Activated naive CD8-positive, alpha-beta T cell treated with anti-CD3 and anti-CD28 coated beads, Interleukin-2, amount 10 ng/mL, durations not matched to agents 7 days and 5 days (primary cell): ENCODE data around the gene IFT80. TPM values are rescaled to one million over a fixed set of nuclear protein-coding genes. Genes with fewer than 3 reads are reported as not detected.
"Not testable (repeated sequence)": the region's sequence is repeated elsewhere in the genome, so short reads cannot be mapped to it uniquely, and the experiment has no call there.

ENCODE experiments used
- ATAC-seq: fragments of 150-1000 bp; cut with Tn5 transposase; one replicate; pipeline ENCODE4 v1.10.0; 2021; ENCODE audit warnings: low read depth, moderate library complexity
- POLR2A ChIA-PET: fragments of 350-600 bp; sonication (Branson Sonifier 250); formaldehyde crosslinking; loops from one replicate; lab custom pipeline; 2021; ENCODE audit warnings: antibody characterized with exemption; lab: Charles Lee
- DNase-seq: peaks from one replicate; pipeline ENCODE4 v3.0.0; 2021
- H3K27ac Mint-ChIP-seq: one replicate; pipeline ENCODE4 v1.8.0; 2022; ENCODE audit warnings: mild to moderate bottlenecking, mixed read lengths
- H3K27me3 Mint-ChIP-seq: one replicate; pipeline ENCODE4 v1.8.0; 2022; ENCODE audit warnings: mild to moderate bottlenecking, moderate library complexity, mixed read lengths
- H3K36me3 Mint-ChIP-seq: one replicate; pipeline ENCODE4 v1.8.0; 2021; ENCODE audit warnings: mild to moderate bottlenecking, mixed read lengths
- H3K4me1 Mint-ChIP-seq: one replicate; pipeline ENCODE4 v1.8.0; 2021; ENCODE audit warnings: mixed read lengths
- H3K4me3 Mint-ChIP-seq: one replicate; pipeline ENCODE4 v1.8.0; 2022; ENCODE audit warnings: mild to moderate bottlenecking, moderate library complexity, mixed read lengths
- H3K9me3 Mint-ChIP-seq: one replicate; pipeline ENCODE4 v1.8.0; 2021; ENCODE audit warnings: mixed read lengths
- total RNA-seq, 2 experiments: library from RNA; stranded (reverse); gene quantifications; one replicate each; pipeline ENCODE4 v1.2.3, GENCODE V29; 2021

Gene IFT80
- total RNA-seq, 2 experiments from 2014 or later = 27.9 to 29.2 TPM

DNA sequence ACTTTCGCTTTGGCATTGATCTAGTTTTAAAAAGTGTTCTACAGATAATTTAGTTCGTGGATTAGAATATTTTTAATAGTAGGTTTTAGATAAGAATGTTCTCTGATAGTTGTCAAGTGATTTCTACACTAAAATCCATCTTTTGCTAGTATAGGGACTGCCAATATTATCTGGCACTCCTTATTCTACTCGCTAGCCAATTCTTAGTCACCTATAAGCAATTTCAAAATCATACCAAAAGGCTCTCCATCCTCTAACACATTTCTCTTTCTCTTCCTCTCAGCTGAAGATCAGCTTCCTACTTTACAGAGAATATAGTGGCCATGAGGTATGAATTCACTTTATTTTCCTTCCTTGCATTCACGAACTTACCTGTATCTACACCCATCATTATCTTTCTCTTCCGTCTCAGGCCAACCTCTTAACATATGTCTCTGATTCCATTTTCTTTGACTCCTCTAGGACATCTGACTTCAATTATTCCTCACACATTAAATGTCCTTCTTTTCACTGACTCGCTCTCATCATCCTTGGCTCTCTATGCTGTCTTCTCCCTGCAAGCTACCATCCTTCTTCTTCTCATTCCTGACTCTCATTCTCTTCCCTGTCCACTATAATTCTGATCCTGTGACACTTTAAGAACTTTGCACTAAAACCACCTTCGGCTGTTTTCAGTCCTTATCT is 138.3 kb downstream of the IFT80 start:
- Mint-ChIP-seq H3K36me3 (peaks cover 12% of the 10 kb centered on the region), H3K9me3 (peaks cover 2% of the 10 kb centered on the region), H3K4me1 (peaks cover 3% of the 10 kb centered on the region), H3K4me3 (no peak overlapping the region), H3K27ac (no peak overlapping the region), H3K27me3 (no peaks in the 10 kb centered on the region)
- POLR2A ChIA-PET = no interaction called here
- no peak for DNase-seq
- ATAC-seq = no peak

DNA sequence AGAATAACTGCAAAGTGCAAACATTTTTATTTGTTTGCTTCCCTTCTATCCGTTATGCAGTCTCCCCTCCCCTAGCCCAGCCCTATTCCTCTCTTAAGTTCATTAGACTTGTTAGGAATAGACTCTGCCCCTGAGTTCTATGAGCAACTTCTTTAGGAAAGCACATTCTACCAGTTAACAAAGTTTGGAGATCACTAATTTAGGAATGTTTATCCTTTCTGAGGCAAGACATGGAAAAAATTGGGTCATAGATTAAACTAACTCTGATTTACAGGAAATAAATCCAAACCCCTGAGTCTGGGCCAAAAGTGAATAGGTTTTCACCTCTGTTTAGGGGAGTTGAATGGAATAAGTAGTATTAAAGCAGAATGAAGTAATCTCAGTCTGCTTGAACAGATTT is 139.4 kb downstream of the IFT80 start:
- Mint-ChIP-seq H3K4me3 (no peak overlapping the region), H3K27ac (no peak overlapping the region), H3K36me3 (peaks cover 9% of the 10 kb centered on the region), H3K9me3 (peaks cover 2% of the 10 kb centered on the region), H3K4me1 (peaks cover 3% of the 10 kb centered on the region), H3K27me3 (no peaks in the 10 kb centered on the region)
- POLR2A ChIA-PET = no interaction called here
- ATAC-seq (no peak), DNase-seq (no peak)

DNA sequence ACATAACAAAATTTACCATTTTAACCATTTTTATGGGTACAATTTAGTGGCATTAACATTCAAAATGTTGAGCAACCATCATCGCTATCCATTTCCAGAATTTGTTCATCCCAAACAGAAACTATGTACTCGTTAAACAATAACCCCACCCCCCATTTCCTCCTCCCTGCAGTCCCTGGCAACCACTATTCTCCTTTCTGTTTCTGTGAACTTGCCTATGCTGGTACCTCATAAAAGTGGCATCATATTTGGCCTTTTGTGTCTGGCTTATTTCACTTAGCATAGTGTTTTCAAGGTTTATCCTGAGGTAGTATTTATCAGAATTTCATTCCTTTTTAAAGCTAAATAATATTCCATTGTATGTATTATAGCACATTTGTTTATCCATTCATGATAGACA is 141.4 kb downstream of the IFT80 start:
- H3K27me3 Mint-ChIP-seq = no peaks in the 10 kb centered on the region
- peaks cover 3% of the 10 kb centered on the region for H3K4me1 Mint-ChIP-seq
- DNase-seq (no peak), ATAC-seq (no peak)
- no peak overlapping the region for H3K4me3 Mint-ChIP-seq
- peaks cover 2% of the 10 kb centered on the region for H3K9me3 Mint-ChIP-seq
- peaks cover 9% of the 10 kb centered on the region for H3K36me3 Mint-ChIP-seq
- no peak overlapping the region for H3K27ac Mint-ChIP-seq
- POLR2A ChIA-PET = no interaction called here

DNA sequence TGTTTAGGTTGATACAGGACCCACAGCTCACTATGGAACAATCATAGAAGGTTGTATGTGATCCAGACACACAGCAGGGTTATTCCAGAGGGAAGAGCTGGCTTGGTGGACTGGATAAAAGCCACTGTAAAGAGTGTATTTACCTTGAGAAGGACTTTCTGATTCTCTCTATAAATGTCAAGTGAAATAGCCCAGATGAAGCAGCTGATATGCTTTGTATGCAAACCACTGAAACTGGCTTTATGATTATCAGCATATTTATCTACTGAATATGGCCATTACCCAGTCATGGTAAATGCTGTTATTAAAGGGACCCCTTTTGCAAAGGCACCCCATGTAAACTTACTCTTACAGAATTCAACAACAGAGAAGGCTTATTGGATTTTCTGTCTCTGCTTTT is 145.7 kb downstream of the IFT80 start:
- Mint-ChIP-seq H3K9me3 (no peaks in the 10 kb centered on the region), H3K36me3 (peaks cover 5% of the 10 kb centered on the region), H3K27me3 (no peaks in the 10 kb centered on the region), H3K4me3 (no peak overlapping the region), H3K4me1 (no peaks in the 10 kb centered on the region), H3K27ac (no peak overlapping the region)
- ATAC-seq (no peak), DNase-seq (no peak)
- POLR2A ChIA-PET = no interaction called here

DNA sequence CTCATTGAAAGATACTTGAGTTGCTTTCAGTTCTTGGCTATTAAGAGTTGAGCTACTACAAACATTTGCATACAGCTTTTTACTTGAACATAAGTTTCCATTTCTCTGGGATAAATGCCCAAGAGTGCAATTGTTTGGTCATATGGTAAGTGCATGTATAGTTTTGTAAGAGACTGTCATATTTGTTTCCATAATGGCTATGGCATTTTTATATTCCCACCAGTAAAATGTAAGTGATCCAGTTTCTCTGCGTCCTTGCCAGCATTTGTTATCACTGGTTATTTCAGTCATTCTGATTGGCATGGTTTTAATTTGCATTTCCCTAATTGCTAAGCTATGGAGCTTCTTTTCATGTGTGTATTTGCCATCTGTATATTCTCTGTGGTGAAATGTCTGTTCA is 151.3 kb downstream of the IFT80 start:
- DNase-seq = no peak
- Mint-ChIP-seq H3K4me1 (no peaks in the 10 kb centered on the region), H3K36me3 (no peaks in the 10 kb centered on the region), H3K4me3 (no peak overlapping the region), H3K9me3 (no peaks in the 10 kb centered on the region), H3K27ac (no peak overlapping the region), H3K27me3 (peaks cover 8% of the 10 kb centered on the region)
- no peak for ATAC-seq
- POLR2A ChIA-PET = no interaction called here

DNA sequence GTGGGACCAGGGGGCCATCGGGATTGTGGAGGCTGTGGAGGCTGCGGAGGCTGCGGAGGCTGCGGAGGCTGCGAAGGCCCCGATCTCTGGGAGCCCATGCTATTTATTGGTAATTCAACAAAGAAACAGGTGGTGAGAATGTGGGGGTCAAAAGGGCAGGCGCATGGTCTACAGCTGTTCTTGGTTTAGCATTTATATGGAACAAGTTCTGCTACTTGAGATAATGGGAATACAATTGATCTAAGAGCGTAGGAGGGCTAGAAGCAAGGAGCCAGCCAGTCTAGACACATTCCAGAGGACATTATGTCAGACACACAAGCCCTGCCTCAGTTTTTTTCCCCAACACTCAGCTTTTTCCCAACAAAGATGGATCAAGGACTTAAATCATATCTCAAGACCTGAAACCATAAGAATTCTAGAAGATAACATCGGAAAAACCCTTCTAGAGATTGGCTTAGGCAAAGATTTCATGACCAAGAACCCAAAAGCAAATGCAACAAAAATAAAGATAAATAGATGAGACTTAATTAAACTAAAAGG is 153.7 kb downstream of the IFT80 start:
- POLR2A ChIA-PET = no interaction called here
- peaks cover 25% of the 10 kb centered on the region for H3K27me3 Mint-ChIP-seq
- H3K27ac Mint-ChIP-seq = no peak overlapping the region
- DNase-seq (no peak), ATAC-seq (no peak)
- H3K4me1 Mint-ChIP-seq = no peaks in the 10 kb centered on the region
- H3K36me3 Mint-ChIP-seq = no peaks in the 10 kb centered on the region
- peaks cover 2% of the 10 kb centered on the region for H3K9me3 Mint-ChIP-seq
- no peak overlapping the region for H3K4me3 Mint-ChIP-seq

DNA sequence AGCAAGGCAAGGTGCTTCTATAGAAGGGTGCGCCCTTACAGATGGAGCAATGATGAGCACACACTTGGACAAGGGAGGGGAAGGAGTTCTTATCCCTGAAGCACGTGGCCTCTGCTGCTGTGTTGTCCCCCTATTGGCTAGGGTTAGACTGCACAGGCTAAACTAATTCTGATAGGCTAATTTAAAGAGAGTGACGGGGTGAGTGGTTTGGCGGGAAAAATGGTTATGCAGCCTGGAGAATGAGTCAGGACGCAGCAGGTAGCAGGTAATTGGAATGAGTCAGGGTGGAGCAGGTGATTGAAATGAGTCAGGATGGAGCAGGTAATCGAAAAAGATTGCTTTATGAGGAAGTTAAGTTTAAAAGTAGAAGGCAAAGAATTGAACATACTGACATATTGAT is 158.3 kb downstream of the IFT80 start:
- H3K9me3 Mint-ChIP-seq, DNase-seq, H3K27ac Mint-ChIP-seq, ATAC-seq, H3K4me3 Mint-ChIP-seq, H3K36me3 Mint-ChIP-seq, POLR2A ChIA-PET, H3K4me1 Mint-ChIP-seq: not testable (repeated sequence)
- peaks cover 29% of the 10 kb centered on the region for H3K27me3 Mint-ChIP-seq

DNA sequence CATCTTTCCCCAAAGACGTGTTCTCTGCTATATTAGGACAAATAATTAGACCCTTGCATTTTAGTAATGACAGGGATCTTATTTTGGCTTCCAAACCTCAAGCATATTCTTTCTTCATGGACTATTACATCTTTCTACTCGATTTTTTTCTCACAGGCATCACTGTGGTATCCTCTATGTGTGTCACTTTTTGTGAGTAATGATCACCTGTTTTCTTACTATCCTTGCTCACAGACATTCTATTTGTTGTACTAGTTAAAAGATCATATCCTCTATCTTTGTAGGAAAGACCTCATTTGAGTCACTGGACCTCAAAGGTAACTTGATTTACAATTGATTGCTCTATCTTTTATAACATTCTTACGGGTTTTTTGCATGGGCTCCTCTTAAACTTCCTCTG is 167.0 kb downstream of the IFT80 start:
- H3K4me3 Mint-ChIP-seq = no peak overlapping the region

DNA sequence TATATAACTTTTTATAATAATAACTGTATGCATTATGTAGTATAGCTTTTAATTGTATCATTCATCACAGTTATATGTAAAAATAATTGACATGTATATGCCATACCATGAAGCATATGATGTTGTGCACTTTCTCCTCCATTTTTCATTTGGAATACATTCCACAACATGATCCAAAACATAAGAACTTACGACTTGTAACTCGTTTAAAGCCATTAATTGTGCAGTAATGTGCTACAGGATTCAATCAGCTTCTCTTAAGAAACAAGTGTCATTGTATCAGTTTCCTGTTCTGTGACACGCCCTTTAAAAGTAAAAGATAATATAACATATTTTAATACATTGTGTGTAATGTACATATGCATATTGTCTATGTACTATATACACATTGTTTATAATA is 171.6 kb downstream of the IFT80 start:
- Mint-ChIP-seq H3K27ac (no peak overlapping the region), H3K4me3 (no peak overlapping the region), H3K4me1 (peaks cover 10% of the 10 kb centered on the region), H3K9me3 (no peaks in the 10 kb centered on the region), H3K27me3 (peaks cover 70% of the 10 kb centered on the region), H3K36me3 (no peaks in the 10 kb centered on the region)
- DNase-seq = no peak
- ATAC-seq = no peak
- POLR2A ChIA-PET = no interaction called here

More for the DNA sequence above, 167.0 kb downstream of the IFT80 start:
- Mint-ChIP-seq H3K9me3 (no peaks in the 10 kb centered on the region), H3K4me1 (no peaks in the 10 kb centered on the region), H3K36me3 (no peaks in the 10 kb centered on the region), H3K27me3 (peaks cover 60% of the 10 kb centered on the region), H3K27ac (no peak overlapping the region)
- DNase-seq = no peak
- no peak for ATAC-seq
- POLR2A ChIA-PET = no interaction called here

DNA sequence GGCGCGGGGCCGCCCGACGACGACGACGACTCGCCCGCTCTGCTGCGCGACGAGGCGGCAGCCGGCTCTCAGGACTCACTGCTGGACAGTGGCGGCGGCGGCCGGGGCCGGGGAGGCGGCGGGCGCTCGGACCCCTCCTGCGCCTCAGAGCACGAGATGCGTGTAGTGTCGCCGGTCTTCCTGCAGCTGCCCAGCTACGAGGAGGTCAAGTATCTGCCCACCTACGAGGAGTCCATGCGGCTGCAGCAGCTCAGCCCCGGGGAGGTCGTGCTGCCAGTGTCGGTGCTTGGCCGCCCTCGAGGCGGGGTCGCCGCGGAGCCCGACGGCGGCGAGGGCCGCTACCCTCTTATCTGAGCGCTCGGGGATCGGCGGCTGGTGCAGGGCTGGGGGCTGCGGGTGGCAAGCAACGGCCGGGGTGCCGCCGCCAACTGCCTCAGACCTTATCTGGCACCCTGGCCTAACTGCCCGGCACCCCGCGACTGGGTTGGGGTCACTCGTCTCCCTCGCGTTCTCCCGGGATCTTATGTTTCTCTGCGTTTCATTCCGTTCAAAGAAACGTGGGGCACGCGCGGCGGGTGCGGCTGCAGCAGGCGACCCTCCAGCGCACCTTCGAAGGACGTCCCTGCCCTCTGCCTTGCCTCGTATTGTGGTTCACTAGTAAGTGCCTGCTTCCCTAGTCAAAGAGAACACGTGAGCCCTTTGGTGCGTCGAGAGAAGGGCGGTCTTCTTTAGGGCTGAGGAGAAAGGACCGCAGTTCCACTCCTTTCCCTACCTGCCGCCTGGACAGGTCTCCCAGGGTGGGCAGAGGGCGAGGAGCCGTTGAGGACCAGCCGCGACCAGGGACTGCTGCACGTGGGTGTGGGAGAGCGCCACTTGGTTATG is 172.8 kb downstream of the IFT80 start:
- no peaks in the 10 kb centered on the region for H3K36me3 Mint-ChIP-seq
- H3K4me1 Mint-ChIP-seq = peaks cover 10% of the 10 kb centered on the region
- DNase-seq (no peak), ATAC-seq (no peak)
- no peak overlapping the region for H3K27ac Mint-ChIP-seq
- H3K27me3 Mint-ChIP-seq = peaks cover 61% of the 10 kb centered on the region
- peak overlapping the region; percentile 81 for H3K4me3 Mint-ChIP-seq
- no peaks in the 10 kb centered on the region for H3K9me3 Mint-ChIP-seq
- POLR2A ChIA-PET = no interaction called here

DNA sequence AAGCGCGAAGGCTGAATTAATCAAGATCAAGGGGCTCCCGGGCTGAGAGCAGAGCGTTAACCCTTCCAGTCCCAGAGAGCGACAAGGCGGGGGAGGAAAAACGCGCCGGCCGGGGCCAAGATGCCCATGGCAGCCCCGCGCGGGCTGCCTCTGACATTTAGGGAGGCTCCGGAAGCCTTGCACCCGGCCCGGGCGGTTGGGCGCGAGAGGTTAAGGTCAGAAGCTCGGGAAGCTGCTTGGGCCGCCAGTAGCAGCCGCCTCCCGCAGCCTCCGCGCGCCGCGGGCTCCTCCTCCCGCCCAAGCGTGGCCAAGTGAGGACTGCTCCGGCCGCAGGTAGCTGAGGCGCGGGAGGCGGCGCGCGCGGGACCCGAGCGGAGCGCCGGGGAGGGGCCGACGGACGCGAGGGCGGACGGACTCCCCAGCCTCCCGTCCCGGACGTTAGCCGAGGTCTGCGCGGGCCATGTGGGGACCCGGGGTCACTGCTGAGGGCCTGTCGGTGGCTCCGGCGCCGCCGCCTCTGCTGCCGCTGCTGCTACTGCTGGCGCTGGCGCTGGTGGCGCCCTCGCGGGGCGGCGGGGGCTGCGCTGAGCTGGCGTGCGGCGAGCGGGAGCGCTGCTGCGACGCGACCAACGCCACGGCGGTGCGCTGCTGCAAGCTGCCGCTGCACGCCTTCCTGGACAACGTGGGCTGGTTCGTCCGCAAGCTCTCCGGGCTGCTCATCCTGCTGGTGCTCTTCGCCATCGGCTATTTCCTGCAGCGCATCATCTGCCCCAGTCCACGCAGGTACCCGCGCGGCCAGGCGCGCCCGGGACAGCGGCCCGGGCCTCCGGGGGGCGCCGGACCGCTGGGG is 173.6 kb downstream of the IFT80 start, which contains the start of gene C3orf80:
C3orf80 (plus strand) TSS at position 247 of the 850 bp plus-strand sequence; CDS start at position 461, 214 bp downstream.
- no peaks in the 10 kb centered on the region for H3K9me3 Mint-ChIP-seq

DNA sequence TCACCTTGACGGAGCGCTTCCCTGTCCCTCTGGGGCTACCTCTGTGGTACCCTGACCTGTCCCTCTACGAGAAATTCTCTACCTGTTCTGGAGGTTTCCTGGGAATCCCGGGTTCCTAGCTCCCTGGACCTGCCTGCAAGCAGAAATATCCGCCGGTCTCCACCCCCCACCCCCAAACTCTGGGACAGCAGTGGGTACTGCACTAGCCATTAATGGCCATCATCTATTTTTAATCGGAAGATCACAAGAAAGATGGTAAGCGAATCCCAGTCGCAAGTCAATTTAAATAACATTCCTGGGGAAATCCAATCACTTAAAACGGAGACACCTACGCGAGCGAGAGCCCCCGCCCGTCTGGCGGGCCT is 174.2 kb downstream of the IFT80 start:
- ATAC-seq = no peak
- Mint-ChIP-seq H3K27ac (no peak overlapping the region), H3K4me1 (peaks cover 10% of the 10 kb centered on the region), H3K36me3 (no peaks in the 10 kb centered on the region), H3K4me3 (peak overlapping the region; percentile 67), H3K27me3 (peaks cover 56% of the 10 kb centered on the region), H3K9me3 (no peaks in the 10 kb centered on the region)
- peak; percentile 29 for DNase-seq
- POLR2A ChIA-PET = no interaction called here

More for the DNA sequence above, 173.6 kb downstream of the IFT80 start, which contains the start of gene C3orf80:
- Mint-ChIP-seq H3K36me3 (no peaks in the 10 kb centered on the region), H3K4me1 (peaks cover 10% of the 10 kb centered on the region), H3K4me3 (peak within 1 kb of the TSS; percentile 81), H3K27me3 (peaks cover 59% of the 10 kb centered on the region), H3K27ac (no peak within 1 kb of the TSS)
- DNase-seq (peak; percentile 73), ATAC-seq (peak; percentile 88)
- POLR2A ChIA-PET = no interaction called here

DNA sequence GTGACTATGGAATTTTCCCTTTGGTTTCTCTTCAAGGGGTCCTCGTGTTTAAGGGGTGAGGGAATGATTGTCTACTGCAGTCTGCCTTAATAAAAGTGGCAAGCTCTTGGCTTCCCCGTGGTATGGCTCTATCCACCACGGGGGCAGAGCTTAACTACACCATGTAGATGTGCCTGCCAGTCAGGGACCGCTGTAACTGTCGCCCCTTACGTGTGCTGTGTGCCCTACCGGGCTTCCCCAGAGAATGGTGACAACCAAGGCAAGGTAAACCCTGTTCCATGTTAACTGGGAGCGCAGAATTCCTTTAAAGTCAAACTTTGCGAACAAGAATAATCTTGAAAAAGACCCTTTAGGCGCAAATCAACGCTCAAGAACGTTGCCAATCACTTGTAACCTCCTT is 174.8 kb downstream of the IFT80 start:
- Mint-ChIP-seq H3K4me3 (peak overlapping the region; percentile 5), H3K4me1 (peaks cover 10% of the 10 kb centered on the region), H3K27ac (no peak overlapping the region), H3K27me3 (peaks cover 58% of the 10 kb centered on the region), H3K36me3 (no peaks in the 10 kb centered on the region), H3K9me3 (no peaks in the 10 kb centered on the region)
- DNase-seq (no peak), ATAC-seq (no peak)
- POLR2A ChIA-PET = no interaction called here
